GM12873 (cell line): ENCODE results near the gene SLC25A21.

Source experiments
- CTCF ChIP-seq: IDR thresholded peaks from 2 replicates; pipeline ENCODE4 v1.5.1; 2012; ENCODE audit warnings: low read depth, mild to moderate bottlenecking, moderate library complexity, low read length, control low read depth; ENCODE audit not compliant: insufficient read depth; ENCODE audit errors: missing control alignments

Gene SLC25A21

GRCh38 chr14:37172024-37172869 lies at the start of gene SLC25A21:
TSS of gene SLC25A21 (minus strand) at chr14:37172606.
- peak; percentile 20 for TF ChIP-seq CTCF

GRCh38 chr14:37221073-37221472 lies 48.7 kb upstream of the SLC25A21 start:
- no peak for TF ChIP-seq CTCF

- no peak for TF ChIP-seq CTCF
These were observed 42.9 kb upstream of the SLC25A21 start for GRCh38 chr14:37215345-37215744.

- TF ChIP-seq CTCF, result no peak
These were observed 40.6 kb upstream of the SLC25A21 start for GRCh38 chr14:37213016-37213415.

GRCh38 chr14:37210448-37210847 lies 38.0 kb upstream of the SLC25A21 start:
- TF ChIP-seq CTCF, result no peak

- TF ChIP-seq CTCF, result no peak
These were observed 31.0 kb upstream of the SLC25A21 start for GRCh38 chr14:37203423-37203822.

GRCh38 chr14:37202812-37203211 lies 30.4 kb upstream of the SLC25A21 start:
- TF ChIP-seq CTCF, result no peak
